Sigmoid colon (tissue), 7 donors: ENCODE data around the gene PRKAG2. TPM values are rescaled to one million over a fixed set of nuclear protein-coding genes. Genes with fewer than 3 reads are reported as not detected.

Source experiments
- DNase-seq: peaks from one replicate; pipeline ENCODE4 v3.0.0-alpha.2; 2019
- H3K27ac ChIP-seq, 4 donors: fragments of 200-600 bp; sonication (generic); one replicate each; pipeline ENCODE4 v1.5.1; 2016 to 2019; ENCODE audit warnings: mild to moderate bottlenecking in 1 of 4
- H3K27me3 ChIP-seq, 3 donors: fragments of 200-600 bp; sonication (generic); one replicate each; pipeline ENCODE4 v1.5.1; 2019; ENCODE audit warnings: mild to moderate bottlenecking in 1 of 3
- H3K36me3 ChIP-seq, 4 donors: fragments of 200-600 bp; sonication (generic); one replicate each; pipeline ENCODE4 v1.5.1; 2016 to 2019
- H3K4me1 ChIP-seq, 4 donors: fragments of 200-600 bp; sonication (generic); one replicate each; pipeline ENCODE4 v1.5.1; 2017 to 2019
- H3K4me3 ChIP-seq, 4 donors: fragments of 200-600 bp; sonication (generic); one replicate each; pipeline ENCODE4 v1.5.1; 2017 to 2019; ENCODE audit warnings: mild to moderate bottlenecking in 2 of 4, moderate library complexity in 1 of 4
- H3K9me3 ChIP-seq, 4 donors: fragments of 200-600 bp in 3 of 4; sonication (generic) in 3 of 4; one replicate each; pipeline versions ENCODE4 v1.5.1 to v1.6.1; 2013 to 2019
- EP300 ChIP-seq, 4 donors: sonication (generic); formaldehyde crosslinking; IDR thresholded peaks; one replicate each; pipeline ENCODE4 v1.6.1; 2017; ENCODE audit warnings: antibody characterized with exemption in 4 of 4
- POLR2A ChIP-seq, 2 donors: fragments of 450-650 bp; IDR thresholded peaks; one replicate each; pipeline ENCODE4 v1.6.1; 2016; ENCODE audit warnings: antibody characterized with exemption in 2 of 2, mild to moderate bottlenecking in 2 of 2, moderate library complexity in 2 of 2
- POLR2AphosphoS5 ChIP-seq, 4 donors: sonication (generic); formaldehyde crosslinking; IDR thresholded peaks; one replicate each; pipeline ENCODE4 v1.6.1; 2017; ENCODE audit warnings: antibody characterized with exemption in 4 of 4
- WGBS, 2 donors: extraction: QIAGEN DNeasy Blood & Tissue Kit; methylation state at CpG; one replicate each; pipeline ENCODE4 v1.1.7; 2013; 5-methylcytosine and 5-hydroxymethylcytosine counted together
- intact Hi-C: fragments of 100-400 bp; cut with DNase I; formaldehyde crosslinking; loops from one replicate; pipeline ENCODE4 v1.15.1; 2023
- polyA plus RNA-seq, 3 donors: library from polyadenylated mRNA; stranded (reverse); fragments of 200-250 nt; gene quantifications; one replicate each; pipeline ENCODE4 v1.2.3, GENCODE V29; 2013
- total RNA-seq, 4 donors: library from RNA; depleted of rRNA; stranded (reverse); fragments of >200 nt; gene quantifications; one replicate each; pipeline ENCODE4 v1.1.0, GENCODE V29; 2016
- TF ChIP-seq, protein P1 (sequence below), 4 experiments: fragments of 450-650 bp in 3 of 4; fragments of 200-600 bp in 1 of 4; IDR thresholded peaks; one replicate each; pipeline ENCODE4 v1.5.1; 2016 to 2019; ENCODE audit warnings: antibody characterized with exemption in 4 of 4, mild to moderate bottlenecking in 3 of 4, moderate library complexity in 2 of 4
- donor health status: healthy with polysubstance abuse.
- donor health status: Bipolar disorder and iron deficiency.
- donor health status: healthy.

The PRKAG2 gene
- total and polyA plus RNA-seq, 7 donors: 19.2 to 51.2 (median 37.1) TPM

- no peaks in the 10 kb centered on the region for H3K4me1 ChIP-seq
- H3K36me3 ChIP-seq: peaks cover 4 to 87% (median 27%) of the 10 kb centered on the region in 4 donors
- 88 to 94% methylated on average over 9 of the region's 9 CpGs for WGBS, 2 donors
- H3K4me3 ChIP-seq: no peak overlapping the region
- no peaks in the 10 kb centered on the region for H3K27me3 ChIP-seq
- H3K9me3 ChIP-seq: no peaks in the 10 kb centered on the region
- no peak for DNase-seq
- TF ChIP-seq POLR2A (IDR thresholded peaks at IDR 0.05) (no peak), POLR2AphosphoS5 (IDR thresholded peaks at IDR 0.05) (no peak), EP300 (IDR thresholded peaks at IDR 0.05) (no peak)
- TF ChIP-seq, protein P1, sequence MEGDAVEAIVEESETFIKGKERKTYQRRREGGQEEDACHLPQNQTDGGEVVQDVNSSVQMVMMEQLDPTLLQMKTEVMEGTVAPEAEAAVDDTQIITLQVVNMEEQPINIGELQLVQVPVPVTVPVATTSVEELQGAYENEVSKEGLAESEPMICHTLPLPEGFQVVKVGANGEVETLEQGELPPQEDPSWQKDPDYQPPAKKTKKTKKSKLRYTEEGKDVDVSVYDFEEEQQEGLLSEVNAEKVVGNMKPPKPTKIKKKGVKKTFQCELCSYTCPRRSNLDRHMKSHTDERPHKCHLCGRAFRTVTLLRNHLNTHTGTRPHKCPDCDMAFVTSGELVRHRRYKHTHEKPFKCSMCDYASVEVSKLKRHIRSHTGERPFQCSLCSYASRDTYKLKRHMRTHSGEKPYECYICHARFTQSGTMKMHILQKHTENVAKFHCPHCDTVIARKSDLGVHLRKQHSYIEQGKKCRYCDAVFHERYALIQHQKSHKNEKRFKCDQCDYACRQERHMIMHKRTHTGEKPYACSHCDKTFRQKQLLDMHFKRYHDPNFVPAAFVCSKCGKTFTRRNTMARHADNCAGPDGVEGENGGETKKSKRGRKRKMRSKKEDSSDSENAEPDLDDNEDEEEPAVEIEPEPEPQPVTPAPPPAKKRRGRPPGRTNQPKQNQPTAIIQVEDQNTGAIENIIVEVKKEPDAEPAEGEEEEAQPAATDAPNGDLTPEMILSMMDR (IDR thresholded peaks at IDR 0.05): no peak
- H3K27ac ChIP-seq: no peak overlapping the region
- intact Hi-C loops: loop anchor here (10.0 kb wide), 1 partner anchor 65 kb away; no protein-coding TSS in a partner anchor
Measured at GRCh38 chr7:151560243-151560642, 316.7 kb downstream of the PRKAG2 start.

- peak overlapping the region in 2 of 4 donors; percentile 28 to 34 for H3K27ac ChIP-seq
- no peaks in the 10 kb centered on the region for H3K27me3 ChIP-seq
- no peak overlapping the region for H3K4me3 ChIP-seq
- no peak for DNase-seq
- no peaks in the 10 kb centered on the region for H3K9me3 ChIP-seq
- 80 to 83% methylated on average over 5 of the region's 5 CpGs for WGBS, 2 donors
- intact Hi-C loops: loop anchor here (10.0 kb wide), 1 partner anchor 65 kb away; no protein-coding TSS in a partner anchor
- no peaks in the 10 kb centered on the region for H3K4me1 ChIP-seq
- TF ChIP-seq POLR2A (IDR thresholded peaks at IDR 0.05) (no peak), EP300 (IDR thresholded peaks at IDR 0.05) (no peak), POLR2AphosphoS5 (IDR thresholded peaks at IDR 0.05) (no peak)
- TF ChIP-seq, protein P1 (IDR thresholded peaks at IDR 0.05): no peak
- H3K36me3 ChIP-seq: peaks cover 4 to 83% (median 27%) of the 10 kb centered on the region in 4 donors
Measured at GRCh38 chr7:151559557-151560183, 317.2 kb downstream of the PRKAG2 start.

- Histone ChIP-seq H3K27ac (peak overlapping the region; percentile 27 to 40 (median 31)), H3K4me1 (no peaks in the 10 kb centered on the region), H3K36me3 (peaks cover 4 to 72% (median 24%) of the 10 kb centered on the region in 4 donors), H3K27me3 (no peaks in the 10 kb centered on the region), H3K9me3 (no peaks in the 10 kb centered on the region), H3K4me3 (no peak overlapping the region)
- intact Hi-C loops: no loop called here
- TF ChIP-seq POLR2A (IDR thresholded peaks at IDR 0.05): no peak
- no peak for TF ChIP-seq EP300 (IDR thresholded peaks at IDR 0.05)
- TF ChIP-seq, protein P1 (IDR thresholded peaks at IDR 0.05): no peak
- TF ChIP-seq POLR2AphosphoS5 (IDR thresholded peaks at IDR 0.05): no peak
- no peak for DNase-seq
- WGBS, 2 donors: 79 to 89% methylated on average over 6 of the region's 6 CpGs
Measured at GRCh38 chr7:151558575-151558974, 318.3 kb downstream of the PRKAG2 start.

GRCh38 chr7:151556592-151556991 lies 320.3 kb downstream of the PRKAG2 start:
- Histone ChIP-seq H3K27ac (no peak overlapping the region), H3K36me3 (peaks cover 4 to 55% (median 20%) of the 10 kb centered on the region in 4 donors), H3K4me3 (no peak overlapping the region), H3K9me3 (no peaks in the 10 kb centered on the region), H3K27me3 (no peaks in the 10 kb centered on the region), H3K4me1 (peaks cover 0 to 14% (median 13%) of the 10 kb centered on the region in 4 donors)
- intact Hi-C loops: no loop called here
- no peak for DNase-seq
- WGBS, 2 donors: 96% methylated on average over 12 of the region's 12 CpGs
- TF ChIP-seq POLR2A (IDR thresholded peaks at IDR 0.05): no peak
- no peak for TF ChIP-seq EP300 (IDR thresholded peaks at IDR 0.05)
- TF ChIP-seq, protein P1 (IDR thresholded peaks at IDR 0.05): no peak
- TF ChIP-seq POLR2AphosphoS5 (IDR thresholded peaks at IDR 0.05): no peak
